ENCODE data around the gene MSX1. TPM values are rescaled to one million over a fixed set of nuclear protein-coding genes. Genes with fewer than 3 reads are reported as not detected.
A peak's percentile ranks its signal among the peaks of the same experiment; 100 is the strongest.

MSX1 gene
- total RNA-seq, 1 donor from 2014 or later, result 67.3 TPM

DNA sequence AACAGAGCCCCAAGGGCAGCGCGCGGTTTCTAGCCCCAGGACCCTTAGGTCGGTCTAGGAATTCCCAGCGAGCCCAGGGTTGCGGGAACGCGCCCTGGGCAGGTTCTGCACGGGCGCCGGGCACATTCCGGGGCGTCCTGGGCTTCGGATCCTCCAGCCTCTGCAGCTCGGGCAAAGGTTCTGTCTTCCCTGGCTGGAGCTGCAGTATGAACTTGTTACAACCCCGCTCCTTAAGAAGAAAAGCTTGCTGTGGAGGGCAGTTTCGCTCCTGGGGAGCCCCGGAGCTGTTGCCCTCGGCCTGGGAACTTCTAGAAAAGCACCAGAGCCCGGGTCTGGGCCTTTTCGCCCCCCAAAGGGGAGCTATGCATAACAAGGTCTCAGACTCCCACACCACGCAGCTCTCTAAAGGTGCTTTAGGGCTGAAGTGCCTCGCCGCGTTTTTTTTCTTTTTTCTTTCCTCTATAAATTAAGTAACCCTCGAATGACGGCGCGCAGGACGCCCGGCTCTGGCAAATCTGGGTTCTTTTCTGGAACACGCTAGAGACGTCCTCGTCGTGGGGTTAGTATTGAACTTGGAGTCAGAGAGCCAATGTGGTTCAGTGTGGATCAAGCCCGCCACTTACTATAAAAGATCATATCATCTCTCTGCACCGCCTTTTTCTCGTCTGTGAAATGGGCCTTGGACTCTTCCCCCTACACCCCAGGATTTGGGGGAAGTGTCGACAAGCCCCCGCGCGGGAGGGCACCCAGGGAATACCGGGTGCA is 5.7 kb downstream of the MSX1 start:
- Mint-ChIP-seq H3K4me3 (peak overlapping the region; percentile 87), H3K27ac (peak overlapping the region; percentile 17), H3K9me3 (no peaks in the 10 kb centered on the region), H3K27me3 (peaks cover 66% of the 10 kb centered on the region), H3K4me1 (ENCODE audit: unreplicated experiment) (peaks cover 26% of the 10 kb centered on the region), H3K36me3 (peaks cover 20% of the 10 kb centered on the region)
- no peak for DNase-seq (ENCODE audit: extremely low spot score, unreplicated experiment)
- TF ChIP-seq, protein P1, sequence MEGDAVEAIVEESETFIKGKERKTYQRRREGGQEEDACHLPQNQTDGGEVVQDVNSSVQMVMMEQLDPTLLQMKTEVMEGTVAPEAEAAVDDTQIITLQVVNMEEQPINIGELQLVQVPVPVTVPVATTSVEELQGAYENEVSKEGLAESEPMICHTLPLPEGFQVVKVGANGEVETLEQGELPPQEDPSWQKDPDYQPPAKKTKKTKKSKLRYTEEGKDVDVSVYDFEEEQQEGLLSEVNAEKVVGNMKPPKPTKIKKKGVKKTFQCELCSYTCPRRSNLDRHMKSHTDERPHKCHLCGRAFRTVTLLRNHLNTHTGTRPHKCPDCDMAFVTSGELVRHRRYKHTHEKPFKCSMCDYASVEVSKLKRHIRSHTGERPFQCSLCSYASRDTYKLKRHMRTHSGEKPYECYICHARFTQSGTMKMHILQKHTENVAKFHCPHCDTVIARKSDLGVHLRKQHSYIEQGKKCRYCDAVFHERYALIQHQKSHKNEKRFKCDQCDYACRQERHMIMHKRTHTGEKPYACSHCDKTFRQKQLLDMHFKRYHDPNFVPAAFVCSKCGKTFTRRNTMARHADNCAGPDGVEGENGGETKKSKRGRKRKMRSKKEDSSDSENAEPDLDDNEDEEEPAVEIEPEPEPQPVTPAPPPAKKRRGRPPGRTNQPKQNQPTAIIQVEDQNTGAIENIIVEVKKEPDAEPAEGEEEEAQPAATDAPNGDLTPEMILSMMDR (conservative IDR thresholded peaks at IDR 0.05), result no peak

DNA sequence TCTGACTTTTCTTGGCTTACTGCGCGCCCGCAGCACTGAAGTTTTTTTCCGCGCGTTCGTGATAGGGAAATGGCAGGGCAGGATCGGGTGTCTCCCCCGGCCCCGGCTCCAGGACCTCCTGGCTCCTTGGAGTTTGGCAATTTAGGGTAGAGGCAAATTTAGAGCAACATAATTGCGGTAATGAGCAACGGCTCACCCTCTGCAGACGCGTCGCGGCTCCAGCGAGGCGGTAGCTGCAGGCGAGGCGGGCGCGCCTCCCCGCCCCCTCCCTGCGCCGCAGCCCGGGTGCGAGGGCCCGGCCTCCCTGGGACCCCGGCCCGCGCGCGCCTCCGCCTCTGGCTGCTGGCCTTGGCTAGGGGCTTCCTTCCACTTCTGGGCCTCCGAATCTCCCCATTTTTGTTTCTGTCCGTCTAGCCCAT is 6.2 kb downstream of the MSX1 start:
- Mint-ChIP-seq H3K36me3 (peaks cover 20% of the 10 kb centered on the region), H3K4me1 (ENCODE audit: unreplicated experiment) (peaks cover 27% of the 10 kb centered on the region), H3K4me3 (peak overlapping the region; percentile 89), H3K27me3 (peaks cover 61% of the 10 kb centered on the region), H3K27ac (peak overlapping the region; percentile 68), H3K9me3 (no peaks in the 10 kb centered on the region)
- no peak for DNase-seq (ENCODE audit: extremely low spot score, unreplicated experiment)
- TF ChIP-seq, protein P1 (conservative IDR thresholded peaks at IDR 0.05), result no peak

DNA sequence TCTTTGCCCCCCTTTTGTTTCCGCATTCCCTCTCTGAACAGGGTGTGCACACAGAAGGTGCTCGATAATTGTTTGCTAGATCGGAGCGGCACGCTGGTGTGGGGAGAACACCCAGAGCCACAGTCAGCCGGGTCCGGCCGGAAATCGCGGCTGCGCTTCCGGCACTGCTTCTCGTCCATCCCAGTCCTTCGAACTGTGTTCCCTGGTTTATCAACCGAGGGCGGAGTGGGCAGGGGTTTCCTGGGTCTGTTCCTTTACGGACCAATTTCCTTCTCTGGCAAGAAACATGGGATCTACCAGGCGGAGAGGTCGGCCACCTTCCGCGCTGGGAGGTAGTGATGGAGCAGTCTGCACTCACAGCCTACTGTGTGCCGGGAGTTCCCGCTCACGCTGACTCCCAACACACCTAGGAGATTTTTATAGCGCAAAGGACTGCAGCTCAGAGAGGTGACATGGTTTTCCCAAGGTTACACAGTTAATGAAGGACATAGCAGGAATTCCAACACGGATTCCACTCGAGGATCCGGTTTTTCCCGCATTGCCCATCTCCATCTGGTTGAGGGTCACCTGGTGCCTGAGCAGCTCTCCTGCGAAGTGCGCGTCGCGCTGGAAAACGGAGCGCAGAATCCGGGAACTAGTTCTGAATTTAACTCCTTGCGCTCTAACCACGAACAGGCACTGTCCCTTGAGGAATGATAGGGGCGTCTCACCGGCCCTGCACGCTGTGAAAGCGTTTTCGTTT is 6.8 kb downstream of the MSX1 start:
- H3K27me3 Mint-ChIP-seq, result peaks cover 56% of the 10 kb centered on the region
- H3K9me3 Mint-ChIP-seq, result no peaks in the 10 kb centered on the region
- DNase-seq (ENCODE audit: extremely low spot score, unreplicated experiment), result peak; percentile 74
- H3K4me3 Mint-ChIP-seq, result peak overlapping the region; percentile 89
- H3K27ac Mint-ChIP-seq, result peak overlapping the region; percentile 68
- peaks cover 31% of the 10 kb centered on the region for H3K4me1 Mint-ChIP-seq (ENCODE audit: unreplicated experiment)
- TF ChIP-seq, protein P1 (conservative IDR thresholded peaks at IDR 0.05), result no peak
- peaks cover 20% of the 10 kb centered on the region for H3K36me3 Mint-ChIP-seq

DNA sequence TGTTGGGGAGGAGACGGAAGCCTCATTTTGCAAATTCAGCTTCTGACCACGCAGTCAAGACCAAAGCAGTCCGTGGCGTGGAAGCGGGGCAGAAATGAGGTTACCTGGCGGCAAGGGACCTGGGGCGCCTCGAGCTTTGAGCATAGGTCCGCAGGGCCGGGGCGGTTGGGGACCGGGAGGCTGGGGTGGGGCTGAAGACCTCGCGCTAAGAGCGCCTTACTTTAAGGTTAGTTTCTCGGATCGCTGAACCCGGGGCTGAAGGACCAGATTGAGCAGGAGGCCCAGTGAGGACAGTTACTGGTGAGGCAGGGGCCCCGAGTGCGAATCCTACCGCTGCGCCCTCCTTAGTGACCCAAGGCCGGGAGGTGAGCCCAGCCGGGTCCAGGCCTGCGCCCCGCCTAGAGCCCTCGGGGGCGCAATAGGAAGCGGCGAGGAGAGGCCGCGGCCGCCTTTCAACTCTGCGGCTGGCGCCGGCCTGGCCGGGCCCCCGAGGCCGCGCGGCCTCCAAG is 7.5 kb downstream of the MSX1 start:
- TF ChIP-seq, protein P1 (conservative IDR thresholded peaks at IDR 0.05), result no peak
- H3K4me3 Mint-ChIP-seq, result peak overlapping the region; percentile 89
- H3K36me3 Mint-ChIP-seq, result peaks cover 16% of the 10 kb centered on the region
- peak; percentile 57 for DNase-seq (ENCODE audit: extremely low spot score, unreplicated experiment)
- H3K4me1 Mint-ChIP-seq (ENCODE audit: unreplicated experiment), result peaks cover 31% of the 10 kb centered on the region
- H3K27ac Mint-ChIP-seq, result peak overlapping the region; percentile 68
- no peaks in the 10 kb centered on the region for H3K9me3 Mint-ChIP-seq
- peaks cover 49% of the 10 kb centered on the region for H3K27me3 Mint-ChIP-seq

DNA sequence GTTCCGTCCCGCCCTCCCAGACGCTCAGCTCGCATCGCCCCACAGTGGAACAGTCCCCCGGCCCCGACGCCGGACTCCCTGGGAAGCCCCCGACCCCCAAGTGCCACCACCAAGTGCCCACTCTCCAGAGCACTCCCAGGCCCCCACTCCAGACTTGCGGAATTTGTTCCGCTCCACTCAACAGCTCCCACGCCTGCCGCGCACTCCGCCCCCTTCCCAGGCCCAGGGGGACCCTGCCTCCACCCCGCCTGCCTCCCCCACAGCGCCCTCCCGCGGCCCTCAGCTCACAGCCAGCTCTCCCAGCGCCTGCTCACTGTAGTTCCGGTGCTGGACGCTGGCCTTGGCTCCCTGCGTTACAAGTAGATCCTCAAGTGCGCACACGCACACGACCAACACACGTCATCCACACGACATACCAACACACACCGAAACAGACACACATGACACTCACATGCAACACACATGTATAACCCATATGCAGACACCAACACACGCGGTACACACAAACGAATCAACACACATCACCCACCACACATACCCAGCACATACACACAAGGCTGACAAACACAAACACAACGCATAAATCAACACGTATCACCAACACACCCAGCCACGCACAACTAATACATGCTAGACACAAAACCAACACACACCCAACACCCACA is 8.0 kb downstream of the MSX1 start:
- Mint-ChIP-seq H3K9me3 (no peaks in the 10 kb centered on the region), H3K36me3 (peaks cover 12% of the 10 kb centered on the region), H3K4me3 (no peak overlapping the region), H3K4me1 (ENCODE audit: unreplicated experiment) (peaks cover 31% of the 10 kb centered on the region), H3K27me3 (peaks cover 43% of the 10 kb centered on the region), H3K27ac (no peak overlapping the region)
- TF ChIP-seq, protein P1 (conservative IDR thresholded peaks at IDR 0.05), result peak; percentile 66
- DNase-seq (ENCODE audit: extremely low spot score, unreplicated experiment), result peak; percentile 79

All from type B pancreatic cell (in vitro differentiated cells).